Brain pericyte (primary cell): Measurements from ENCODE around the gene GATA3.

Experiments
- DNase-seq: peaks from one replicate; pipeline ENCODE4 v3.0.0-alpha.2; 2012; ENCODE audit warnings: low read depth, low spot score

The GATA3 gene

DNA sequence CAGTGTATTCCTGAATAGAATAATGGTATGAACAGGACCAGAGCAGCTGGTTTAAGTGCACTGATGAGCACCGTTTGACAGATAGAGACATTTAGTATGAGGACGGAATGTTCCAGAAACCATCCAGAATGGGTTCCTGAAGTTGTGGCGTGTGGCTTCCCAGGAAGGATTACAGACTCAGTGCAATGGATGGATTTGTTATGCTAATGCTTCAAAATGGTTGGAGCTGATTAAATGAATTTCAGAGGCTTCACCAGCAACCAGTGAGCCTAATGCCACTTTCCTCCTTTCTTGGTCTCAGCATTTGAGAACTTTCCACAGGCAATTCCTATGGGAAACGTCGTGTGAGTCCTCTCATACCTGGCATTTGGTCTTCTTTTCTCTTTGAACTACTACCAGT, 9.9 kb downstream of the GATA3 start:
- DNase-seq, result no peak

- DNase-seq, result no peak
These were observed 11.2 kb downstream of the GATA3 start for GRCh38 chr10:8065651-8066050.

- DNase-seq, result no peak
These were observed 11.6 kb downstream of the GATA3 start for GRCh38 chr10:8066124-8066523.

DNA sequence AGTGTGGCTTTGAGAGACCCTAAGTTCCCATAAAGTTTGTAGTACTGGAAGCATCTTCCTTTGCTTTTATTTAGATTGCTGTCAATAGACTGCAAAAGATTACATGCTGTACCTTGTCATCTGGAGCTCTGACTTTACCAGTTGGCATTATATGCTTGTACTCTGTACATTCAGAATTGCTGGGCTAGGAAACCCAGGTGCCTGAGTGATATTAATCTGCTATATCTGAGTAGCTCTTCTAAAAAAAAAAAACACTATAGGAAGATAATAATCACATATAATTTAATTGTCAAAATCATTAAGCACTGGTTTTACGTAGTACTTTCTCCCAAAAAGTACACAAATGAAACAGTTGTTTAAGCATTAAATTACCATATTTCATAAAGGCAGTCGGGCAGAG, 12.3 kb downstream of the GATA3 start:
- no peak for DNase-seq

GRCh38 chr10:8069108-8069507, 14.6 kb downstream of the GATA3 start:
- DNase-seq, result no peak

- no peak for DNase-seq
These were observed 15.1 kb downstream of the GATA3 start for GRCh38 chr10:8069627-8070026.

DNA sequence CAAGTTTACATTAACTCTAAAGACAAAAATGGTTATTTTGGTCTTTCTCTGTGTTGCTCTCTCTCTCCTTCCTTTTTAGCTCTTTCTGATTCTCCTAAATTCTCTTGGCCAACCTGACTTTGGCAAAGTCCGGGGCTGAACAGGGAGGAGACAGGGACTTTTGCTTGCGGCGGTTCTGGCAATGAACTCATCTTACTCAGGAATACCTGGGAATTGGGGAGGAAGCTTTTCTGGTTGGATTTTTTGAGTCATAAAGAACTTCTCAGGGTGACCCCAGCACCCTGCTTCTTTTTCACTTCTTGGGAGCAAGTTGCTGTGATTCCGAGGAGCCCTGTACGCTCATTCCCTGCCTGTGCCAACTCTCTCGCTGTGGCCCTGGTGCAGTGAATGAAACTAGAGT, 16.0 kb downstream of the GATA3 start:
- DNase-seq, result no peak

GRCh38 chr10:8071006-8071405, 16.5 kb downstream of the GATA3 start:
- no peak for DNase-seq

- DNase-seq, result no peak
These were observed 17.2 kb downstream of the GATA3 start for GRCh38 chr10:8071666-8072065.

DNA sequence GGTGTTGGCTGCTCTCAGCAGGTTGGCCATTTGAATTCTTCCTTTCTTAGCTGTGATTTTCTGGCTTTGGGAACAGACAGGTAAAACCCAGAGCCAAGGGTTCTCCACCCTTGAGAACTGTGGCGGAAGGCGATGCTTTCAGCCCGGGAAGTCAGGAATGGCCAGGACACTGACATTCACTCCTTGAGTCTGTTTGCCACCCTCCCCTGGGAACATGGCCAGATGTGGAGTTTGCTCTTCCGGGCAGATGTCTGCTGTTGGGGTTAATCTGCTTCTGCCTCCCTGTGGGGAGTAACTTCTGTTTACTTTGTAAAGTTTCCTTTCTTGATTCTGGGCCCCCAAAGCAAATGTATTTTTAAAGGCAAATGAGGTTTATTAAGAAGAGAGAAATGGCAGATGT, 17.7 kb downstream of the GATA3 start:
- no peak for DNase-seq

DNA sequence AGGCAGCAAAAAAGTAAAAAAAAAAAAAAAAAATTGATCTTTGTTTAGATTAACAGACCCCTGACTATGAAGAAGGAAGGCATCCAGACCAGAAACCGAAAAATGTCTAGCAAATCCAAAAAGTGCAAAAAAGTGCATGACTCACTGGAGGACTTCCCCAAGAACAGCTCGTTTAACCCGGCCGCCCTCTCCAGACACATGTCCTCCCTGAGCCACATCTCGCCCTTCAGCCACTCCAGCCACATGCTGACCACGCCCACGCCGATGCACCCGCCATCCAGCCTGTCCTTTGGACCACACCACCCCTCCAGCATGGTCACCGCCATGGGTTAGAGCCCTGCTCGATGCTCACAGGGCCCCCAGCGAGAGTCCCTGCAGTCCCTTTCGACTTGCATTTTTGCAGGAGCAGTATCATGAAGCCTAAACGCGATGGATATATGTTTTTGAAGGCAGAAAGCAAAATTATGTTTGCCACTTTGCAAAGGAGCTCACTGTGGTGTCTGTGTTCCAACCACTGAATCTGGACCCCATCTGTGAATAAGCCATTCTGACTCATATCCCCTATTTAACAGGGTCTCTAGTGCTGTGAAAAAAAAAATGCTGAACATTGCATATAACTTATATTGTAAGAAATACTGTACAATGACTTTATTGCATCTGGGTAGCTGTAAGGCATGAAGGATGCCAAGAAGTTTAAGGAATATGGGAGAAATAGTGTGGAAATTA, 19.4 kb downstream of the GATA3 start:
- DNase-seq, result no peak

GRCh38 chr10:8074881-8075280, 20.4 kb downstream of the GATA3 start:
- DNase-seq, result no peak

- no peak for DNase-seq
These were observed 21.1 kb downstream of the GATA3 start for GRCh38 chr10:8075282-8076260.

DNA sequence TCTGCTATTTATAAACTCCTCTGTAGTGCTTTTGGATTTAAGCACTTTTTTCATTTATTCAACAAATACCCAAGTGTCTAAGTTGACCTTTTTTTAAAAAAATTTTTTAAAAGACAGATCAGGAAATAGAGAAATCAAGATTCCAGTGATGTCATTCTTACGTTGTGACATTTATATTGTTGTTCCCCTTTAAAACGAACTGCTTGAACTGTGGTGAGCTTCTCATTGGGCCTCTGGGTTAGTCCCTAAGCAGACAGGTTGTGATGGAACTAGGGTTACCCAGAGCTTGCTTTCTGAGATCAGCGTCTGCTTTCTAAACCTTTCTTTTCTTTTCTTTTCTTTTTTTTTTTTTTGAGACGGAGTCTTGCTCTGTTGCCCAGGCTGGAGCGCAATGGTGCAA, 22.4 kb downstream of the GATA3 start:
- no peak for DNase-seq

DNA sequence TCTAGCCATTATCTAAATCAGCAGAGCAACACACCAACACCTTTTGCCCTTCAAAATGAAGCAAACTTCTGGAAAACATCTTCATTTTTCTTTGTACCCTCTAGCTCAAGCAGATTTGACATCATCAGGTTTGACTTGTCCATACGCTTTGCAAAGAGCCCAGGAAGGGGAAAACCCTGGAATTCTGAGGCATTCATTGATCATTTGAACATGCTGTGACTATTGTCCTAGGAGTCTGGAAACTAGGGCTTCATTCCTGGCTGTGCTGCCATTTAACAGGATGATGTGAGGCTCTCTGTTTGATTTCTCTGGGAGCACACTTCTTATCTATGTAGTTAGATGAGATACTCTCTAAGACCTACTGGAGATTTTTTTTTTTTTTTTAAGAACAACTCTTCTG, 23.5 kb downstream of the GATA3 start:
- DNase-seq, result no peak

DNA sequence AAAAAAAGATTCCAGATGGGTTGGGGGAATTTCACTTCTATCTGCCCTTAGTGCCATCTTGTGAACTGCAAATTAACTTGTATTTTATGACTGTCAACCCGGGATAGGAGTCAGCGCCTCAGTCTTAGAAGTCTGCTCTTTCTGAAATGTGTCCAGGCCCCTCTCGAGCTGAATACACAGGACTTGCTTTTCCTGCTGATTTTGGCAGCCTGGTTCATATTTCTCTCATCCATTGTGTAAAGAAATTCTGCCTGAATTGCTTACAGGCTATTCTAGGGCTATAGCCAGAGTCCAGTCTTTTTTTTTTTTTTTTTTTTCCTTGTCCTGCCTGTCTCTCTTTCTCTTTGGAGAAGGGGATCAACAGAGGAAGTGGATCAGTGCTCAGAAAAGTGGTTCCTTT, 24.6 kb downstream of the GATA3 start:
- no peak for DNase-seq

DNA sequence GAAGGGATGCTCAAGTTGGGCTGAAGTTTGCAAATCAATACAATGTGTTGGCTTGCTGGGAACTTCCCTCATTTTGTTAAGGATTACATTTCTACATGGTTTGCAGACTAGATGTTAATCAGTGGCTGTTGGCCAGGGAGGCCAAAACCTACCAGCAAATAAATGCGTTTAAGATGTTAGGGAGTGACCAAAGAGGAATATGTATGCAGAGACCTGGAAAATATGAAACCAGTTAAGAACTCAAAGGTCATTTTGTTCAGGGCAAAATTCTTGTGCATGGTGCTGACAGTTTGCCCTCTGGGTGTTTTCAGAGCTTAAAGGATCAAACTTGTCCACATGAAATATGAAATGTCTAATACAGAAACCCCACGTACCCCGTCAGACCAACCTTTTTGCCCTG, 30.3 kb downstream of the GATA3 start:
- DNase-seq, result no peak

DNA sequence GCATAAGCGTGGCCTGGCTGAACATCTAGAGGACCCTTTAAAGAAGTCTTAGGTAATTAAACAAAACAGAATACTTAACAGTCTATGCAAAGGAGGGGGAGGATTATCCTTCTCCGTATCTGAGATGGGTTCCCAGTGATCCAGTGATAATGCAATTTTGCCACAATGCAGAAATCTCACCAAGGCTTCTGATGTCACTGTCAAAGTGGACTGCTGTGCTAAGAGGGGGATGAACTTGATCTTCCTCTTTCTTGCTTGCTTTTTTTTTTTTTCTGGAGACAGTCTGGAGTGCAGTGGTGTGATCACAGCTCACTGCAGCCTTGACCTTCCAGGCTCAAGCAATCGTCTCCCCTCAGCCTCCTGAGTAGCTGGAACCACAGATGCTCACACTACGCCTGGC, 30.8 kb downstream of the GATA3 start:
- no peak for DNase-seq

GRCh38 chr10:8086315-8086714, 31.8 kb downstream of the GATA3 start:
- DNase-seq, result no peak

GRCh38 chr10:8088504-8088903, 34.0 kb downstream of the GATA3 start:
- DNase-seq, result no peak

DNA sequence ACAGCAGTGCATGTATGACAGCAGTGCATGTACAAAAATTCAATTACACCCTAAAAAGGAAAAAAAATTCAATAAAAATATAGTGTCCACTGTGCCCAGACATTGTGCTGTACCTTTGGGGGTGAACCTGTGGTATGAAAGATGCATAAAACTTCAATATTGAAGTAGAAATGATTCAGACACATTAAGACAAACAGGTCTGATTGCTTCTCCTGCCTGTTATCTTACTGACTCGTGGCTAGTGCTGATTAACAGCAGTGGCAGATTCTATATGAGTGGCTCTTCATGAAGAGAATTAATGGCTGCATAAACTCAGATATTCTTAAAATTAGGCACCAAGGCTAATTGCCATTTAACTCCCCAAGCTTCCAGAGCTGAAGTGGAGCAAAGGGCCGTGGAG, 37.9 kb downstream of the GATA3 start:
- DNase-seq, result no peak

GRCh38 chr10:8095959-8096358, 41.5 kb downstream of the GATA3 start:
- DNase-seq, result no peak

GRCh38 chr10:8096931-8097330, 42.4 kb downstream of the GATA3 start:
- no peak for DNase-seq
